H9 (cell line): Measurements from ENCODE around the gene LRRC45. TPM values are rescaled to one million over a fixed set of nuclear protein-coding genes. Genes with fewer than 3 reads are reported as not detected.

Experiments
- DNase-seq: peaks from one replicate; pipeline ENCODE4 v3.0.0-alpha.2; 2017
- H2AFZ ChIP-seq: one replicate; pipeline ENCODE4 v1.6.1; 2013; ENCODE audit warnings: mild to moderate bottlenecking, low read length, control low read depth, moderate library complexity
- H2AK5ac ChIP-seq: 2 replicates; pipeline ENCODE4 v1.6.1; 2013; ENCODE audit warnings: low read length, control low read depth, mixed read lengths; ENCODE audit not compliant: insufficient read length
- H2BK120ac ChIP-seq: one replicate; pipeline ENCODE4 v1.6.1; 2013; ENCODE audit warnings: low read depth, mild to moderate bottlenecking, low read length, control low read depth, inconsistent platforms; ENCODE audit not compliant: poor library complexity, severe bottlenecking
- H2BK12ac ChIP-seq: 2 replicates; pipeline ENCODE4 v1.6.1; 2013; ENCODE audit warnings: low read length, control low read depth, mixed read lengths, low read depth; ENCODE audit not compliant: insufficient read length
- H2BK15ac ChIP-seq: 2 replicates; pipeline ENCODE4 v1.6.1; 2013; ENCODE audit warnings: low read depth, low read length, control low read depth
- H2BK20ac ChIP-seq: one replicate; pipeline ENCODE4 v1.6.1; 2013; ENCODE audit warnings: low read depth, mild to moderate bottlenecking, low read length, control low read depth, inconsistent platforms; ENCODE audit not compliant: poor library complexity, severe bottlenecking
- H2BK5ac ChIP-seq: 2 replicates; pipeline ENCODE4 v1.6.1; 2013; ENCODE audit warnings: low read length, control low read depth, mixed read lengths; ENCODE audit not compliant: insufficient read length
- H3K14ac ChIP-seq: 2 replicates; pipeline ENCODE4 v1.6.1; 2013; ENCODE audit warnings: low read length, control low read depth; ENCODE audit not compliant: insufficient read depth
- H3K18ac ChIP-seq: 2 replicates; pipeline ENCODE4 v1.6.1; 2013; ENCODE audit warnings: low read depth, mild to moderate bottlenecking, mixed read lengths, low read length, control low read depth; ENCODE audit not compliant: insufficient read length
- H3K23ac ChIP-seq: 2 replicates; pipeline ENCODE4 v1.6.1; 2013; ENCODE audit warnings: low read length, control low read depth, mixed read lengths, low read depth; ENCODE audit not compliant: insufficient read length
- H3K23me2 ChIP-seq: 2 replicates; pipeline ENCODE4 v1.6.1; 2013; ENCODE audit warnings: low read depth, mild to moderate bottlenecking, mixed read lengths, low read length, control low read depth; ENCODE audit not compliant: insufficient read length, poor library complexity, severe bottlenecking
- H3K27ac ChIP-seq: 2 replicates; pipeline ENCODE4 v1.5.1; 2013; ENCODE audit warnings: low read length, control low read depth, mixed read lengths, low read depth; ENCODE audit not compliant: insufficient read length
- H3K27me3 ChIP-seq: 2 replicates; pipeline ENCODE4 v1.6.1; 2013; ENCODE audit warnings: low read length, control low read depth, inconsistent platforms; ENCODE audit not compliant: insufficient read depth
- H3K4ac ChIP-seq: 2 replicates; pipeline ENCODE4 v1.6.1; 2013; ENCODE audit warnings: low read depth, mild to moderate bottlenecking, control low read depth, inconsistent platforms, low read length, moderate library complexity
- H3K4me1 ChIP-seq: 2 replicates; pipeline ENCODE4 v1.6.1; 2013; ENCODE audit warnings: low read length, control low read depth, inconsistent platforms; ENCODE audit not compliant: insufficient read depth
- H3K4me2 ChIP-seq: 2 replicates; pipeline ENCODE4 v1.6.1; 2013; ENCODE audit warnings: low read length, control low read depth, mixed read lengths; ENCODE audit not compliant: insufficient read length, insufficient read depth
- H3K56ac ChIP-seq: 2 replicates; pipeline ENCODE4 v1.6.1; 2013; ENCODE audit warnings: low read depth, mild to moderate bottlenecking, mixed read lengths, low read length, control low read depth; ENCODE audit not compliant: insufficient read length
- H3K79me1 ChIP-seq: 2 replicates; pipeline ENCODE4 v1.6.1; 2013; ENCODE audit warnings: low read depth, mild to moderate bottlenecking, moderate library complexity, low read length, control low read depth, inconsistent platforms; ENCODE audit not compliant: insufficient read depth, poor library complexity, severe bottlenecking
- H3K79me2 ChIP-seq: 2 replicates; pipeline ENCODE4 v1.6.1; 2013; ENCODE audit warnings: low read length, control low read depth, inconsistent platforms; ENCODE audit not compliant: insufficient read depth
- H3K9ac ChIP-seq: 2 replicates; pipeline ENCODE4 v1.6.1; 2013; ENCODE audit warnings: low read length, control low read depth, mixed read lengths; ENCODE audit not compliant: insufficient read length; ENCODE audit errors: extremely low read depth
- H3K9me3 ChIP-seq: one replicate; pipeline ENCODE4 v1.6.1; 2013; ENCODE audit warnings: low read depth, low read length, inconsistent platforms; ENCODE audit not compliant: control insufficient read depth
- H3T11ph ChIP-seq: one replicate; pipeline ENCODE4 v1.6.1; 2013; ENCODE audit warnings: mild to moderate bottlenecking, low read length, control low read depth, inconsistent platforms
- H4K20me1 ChIP-seq: one replicate; pipeline ENCODE4 v1.6.1; 2013; ENCODE audit not compliant: control insufficient read depth, insufficient read length, insufficient read depth
- H4K5ac ChIP-seq: 2 replicates; pipeline ENCODE4 v1.6.1; 2013; ENCODE audit warnings: low read depth, mild to moderate bottlenecking, mixed read lengths, low read length, control low read depth; ENCODE audit not compliant: insufficient read length
- H4K8ac ChIP-seq: replicated peaks from 2 replicates; pipeline ENCODE4 v1.6.1; 2013; ENCODE audit warnings: low read length, control low read depth, mixed read lengths, low read depth; ENCODE audit not compliant: insufficient read length
- H4K91ac ChIP-seq: 2 replicates; pipeline ENCODE4 v1.6.1; 2013; ENCODE audit warnings: low read depth, mild to moderate bottlenecking, moderate library complexity, mixed read lengths, low read length, control low read depth; ENCODE audit not compliant: insufficient read length
- H3K27ac Mint-ChIP-seq, 3 experiments: 2 replicates in 2 of 3; 3 replicates in 1 of 3; pipeline ENCODE4 v1.8.0; 2020 to 2021; ENCODE audit warnings: mixed read lengths in 3 of 3, mild to moderate bottlenecking in 1 of 3, moderate library complexity in 1 of 3
- H3K27me3 Mint-ChIP-seq: 2 replicates; pipeline ENCODE4 v1.8.0; 2021; ENCODE audit warnings: low read depth, mild to moderate bottlenecking, moderate library complexity, mixed read lengths
- H3K36me3 Mint-ChIP-seq, 3 experiments: 2 replicates in 2 of 3; 3 replicates in 1 of 3; pipeline ENCODE4 v1.8.0; 2020 to 2021; ENCODE audit warnings: low read depth in 3 of 3, mixed read lengths in 3 of 3; ENCODE audit not compliant: insufficient read depth in 1 of 3
- H3K4me1 Mint-ChIP-seq, 2 experiments: 2 replicates each; pipeline ENCODE4 v1.8.0; 2020; ENCODE audit warnings: mixed read lengths in 2 of 2
- H3K4me3 Mint-ChIP-seq, 2 experiments: 2 replicates in 1 of 2; 3 replicates in 1 of 2; pipeline ENCODE4 v1.8.0; 2020 to 2021; ENCODE audit warnings: mild to moderate bottlenecking in 2 of 2, mixed read lengths in 2 of 2, moderate library complexity in 1 of 2
- H3K9me3 Mint-ChIP-seq, 2 experiments: 2 replicates in 1 of 2; 3 replicates in 1 of 2; pipeline ENCODE4 v1.8.0; 2020; ENCODE audit warnings: mild to moderate bottlenecking in 2 of 2, mixed read lengths in 2 of 2, moderate library complexity in 1 of 2
- CTCF ChIP-seq: fragments of 200-600 bp; sonication (generic); conservative IDR thresholded peaks from 3 replicates; pipeline ENCODE4 v1.8.0; 2021; ENCODE audit warnings: antibody characterized with exemption, mild to moderate bottlenecking
- whole genome bisulfite sequencing: extraction: QIAGEN DNeasy Blood & Tissue Kit; methylation state at CpG from one replicate; pipeline ENCODE4 v1.1.7; 2013; ENCODE audit warnings: missing lambda C conversion rate, low lambda C conversion rate, mixed read lengths; ENCODE audit not compliant: insufficient read length; ENCODE audit errors: extremely low coverage; 5-methylcytosine and 5-hydroxymethylcytosine counted together
- total RNA-seq: library from RNA; stranded (reverse); gene quantifications from 2 replicates; pipeline ENCODE4 v1.2.1, GENCODE V29; 2021

Gene LRRC45
- total RNA-seq, 1 experiment from 2014 or later, result 28.7 TPM

DNA sequence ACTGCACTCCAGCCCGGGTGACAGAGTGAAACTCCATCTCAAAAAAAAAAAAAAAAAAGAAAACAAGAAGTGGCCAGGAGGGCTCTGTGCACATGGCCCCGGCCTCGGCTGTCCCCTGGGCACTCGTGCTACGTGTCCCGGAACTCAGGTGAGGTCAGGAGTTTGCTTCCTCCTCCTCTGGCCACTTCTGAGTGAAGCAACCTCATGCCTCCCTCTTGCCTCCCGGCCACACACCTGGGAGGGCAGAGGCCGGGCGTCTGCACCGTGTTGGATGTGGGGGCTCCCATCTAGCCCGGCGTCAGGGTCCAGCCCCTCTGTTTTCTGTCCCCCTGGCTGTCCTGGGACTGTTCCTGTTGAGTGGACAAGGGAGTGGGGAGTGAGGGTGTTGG lies 23.5 kb upstream of the LRRC45 start:
- Histone ChIP-seq H4K20me1 (no peaks in the 10 kb centered on the region), H3K4me1 (no peaks in the 10 kb centered on the region), H2BK15ac (no peak overlapping the region), H4K91ac (no peak overlapping the region), H3K4me2 (no peak overlapping the region), H3K23me2 (no peaks in the 10 kb centered on the region), H2BK5ac (no peak overlapping the region), H3K9me3 (no peaks in the 10 kb centered on the region), H2AFZ (no peak overlapping the region), H3T11ph (no peak overlapping the region), H4K5ac (no peak overlapping the region), H3K9ac (no peak overlapping the region), H3K18ac (no peak overlapping the region), H3K23ac (no peak overlapping the region), H2AK5ac (no peak overlapping the region), H3K79me1 (no peaks in the 10 kb centered on the region), H3K4ac (no peak overlapping the region), H3K14ac (no peak overlapping the region), H2BK12ac (no peak overlapping the region), H3K79me2 (no peaks in the 10 kb centered on the region), H3K56ac (no peak overlapping the region), H2BK120ac (no peak overlapping the region), H3K27ac (no peak overlapping the region), H3K27me3 (no peaks in the 10 kb centered on the region), H2BK20ac (no peak overlapping the region), H4K8ac (no peak overlapping the region)
- Mint-ChIP-seq H3K4me1 (0 out of 4 replicates have a peak, but pooled peaks cover 0 to 2% of the 10 kb centered on the region in 2 experiments), H3K36me3 (peaks cover 0 to 9% (median 9%) of the 10 kb centered on the region in 3 experiments; a peak in 6 of 7 replicates), H3K9me3 (no peaks in the 10 kb centered on the region), H3K27ac (no peak overlapping the region), H3K4me3 (no peak overlapping the region), H3K27me3 (no peaks in the 10 kb centered on the region)
- no CpG with 5 or more reads among the region's 12 CpGs for WGBS
- no peak for DNase-seq
- TF ChIP-seq CTCF, result no peak
